Activated naive CD4-positive, alpha-beta T cell treated with anti-CD3 and anti-CD28 coated beads for 36 hours (primary cell): Measurements from ENCODE around the gene CMC1. TPM values are rescaled to one million over a fixed set of nuclear protein-coding genes. Genes with fewer than 3 reads are reported as not detected.

Experiments used
- CTCF ChIA-PET: fragments of 350-600 bp; sonication (Branson Sonifier 250); formaldehyde crosslinking; loops from one replicate; lab custom pipeline; 2021; ENCODE audit warnings: antibody characterized with exemption; lab: Charles Lee
- DNase-seq: peaks from one replicate; pipeline ENCODE4 v3.0.0-alpha.2; 2020
- H3K27ac Mint-ChIP-seq: one replicate; pipeline ENCODE4 v1.8.0; 2021; ENCODE audit warnings: mild to moderate bottlenecking, mixed read lengths
- H3K27me3 Mint-ChIP-seq: one replicate; pipeline ENCODE4 v1.8.0; 2021; ENCODE audit warnings: low read depth, mixed read lengths
- H3K36me3 Mint-ChIP-seq: one replicate; pipeline ENCODE4 v1.8.0; 2021; ENCODE audit warnings: low read depth, mixed read lengths
- H3K4me1 Mint-ChIP-seq: one replicate; pipeline ENCODE4 v1.8.0; 2021; ENCODE audit warnings: low read depth, mixed read lengths
- H3K4me3 Mint-ChIP-seq: one replicate; pipeline ENCODE4 v1.8.0; 2021; ENCODE audit warnings: mild to moderate bottlenecking, moderate library complexity, mixed read lengths
- H3K9me3 Mint-ChIP-seq: one replicate; pipeline ENCODE4 v1.8.0; 2021; ENCODE audit warnings: mixed read lengths
- intact Hi-C: fragments of 100-400 bp; cut with micrococcal nuclease; formaldehyde crosslinking; loops from one replicate; pipeline ENCODE4 v1.15.1; 2023
- total RNA-seq, 2 experiments: library from RNA; stranded (reverse); gene quantifications; one replicate each; pipeline ENCODE4 v1.2.3, GENCODE V29; 2021

The CMC1 gene
- total RNA-seq, 2 experiments from 2014 or later: 27.6 to 28.6 TPM

DNA sequence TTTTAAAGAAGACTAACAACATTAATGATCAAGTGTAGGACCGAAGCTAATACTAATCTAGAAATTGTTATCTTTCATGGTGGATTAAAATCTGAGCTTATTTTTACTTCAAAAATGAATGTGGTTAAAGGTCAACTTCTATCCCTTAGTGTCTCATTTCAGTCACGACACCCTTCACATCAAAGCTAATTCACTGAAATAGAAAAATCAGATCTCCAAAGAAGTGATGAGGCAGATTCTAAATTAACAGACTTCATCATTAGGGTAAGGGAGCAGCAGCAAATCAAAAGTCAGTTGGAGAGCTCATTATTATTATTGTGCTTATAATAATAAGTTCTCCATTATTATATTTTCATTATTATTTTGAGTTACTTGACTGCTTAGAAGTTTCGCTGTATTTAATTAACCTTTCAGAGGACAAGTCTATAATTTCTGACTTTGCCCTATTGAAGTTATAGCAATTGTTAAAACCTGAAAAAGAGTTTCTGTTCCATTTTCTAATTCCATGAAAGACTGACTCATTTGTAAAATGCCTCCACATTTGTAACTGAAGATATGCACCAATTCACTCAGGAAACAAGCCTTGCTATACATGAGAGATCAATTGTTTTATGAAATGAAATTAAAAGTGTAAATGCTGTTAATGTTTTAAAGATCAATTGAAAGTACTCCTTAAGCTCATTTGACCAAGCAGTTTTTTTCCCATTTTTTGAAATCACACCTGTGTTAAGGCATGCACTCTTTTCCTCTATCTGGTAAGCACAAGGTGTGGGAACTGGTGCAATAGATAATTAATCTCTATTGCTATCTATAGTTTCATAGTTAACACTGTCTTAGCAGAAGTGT is 23.1 kb upstream of the CMC1 start:
- CTCF ChIA-PET: interaction anchor here (0.7 kb wide), 1 partner anchor 232 kb away, joined by 3 read pairs; no protein-coding TSS in a partner anchor
- intact Hi-C loops: loop anchor here (2.0 kb wide), 1 partner anchor 23 kb away; the partner anchor contains the start of gene CMC1

GRCh38 chr3:28218917-28219198 is 22.6 kb upstream of the CMC1 start:
- Mint-ChIP-seq H3K4me1 (peaks cover 17% of the 10 kb centered on the region), H3K4me3 (no peak overlapping the region), H3K27ac (no peak overlapping the region), H3K36me3 (peaks cover 11% of the 10 kb centered on the region), H3K9me3 (peaks cover 28% of the 10 kb centered on the region), H3K27me3 (no peaks in the 10 kb centered on the region)
- no peak for DNase-seq
- intact Hi-C loops: loop anchor here (2.0 kb wide), 1 partner anchor 22 kb away; the partner anchor contains the start of gene CMC1
- CTCF ChIA-PET: interaction anchor here (0.7 kb wide), 1 partner anchor 233 kb away, joined by 3 read pairs; no protein-coding TSS in a partner anchor

More for the DNA sequence above, 23.1 kb upstream of the CMC1 start:
- Mint-ChIP-seq H3K27ac (no peak overlapping the region), H3K4me1 (peaks cover 17% of the 10 kb centered on the region), H3K4me3 (no peak overlapping the region), H3K36me3 (peaks cover 11% of the 10 kb centered on the region), H3K27me3 (no peaks in the 10 kb centered on the region), H3K9me3 (peaks cover 31% of the 10 kb centered on the region)
- no peak for DNase-seq

GRCh38 chr3:28224430-28224829 is 17.0 kb upstream of the CMC1 start:
- intact Hi-C loops: no loop called here
- Mint-ChIP-seq H3K4me1 (peaks cover 4% of the 10 kb centered on the region), H3K27ac (no peak overlapping the region), H3K4me3 (no peak overlapping the region), H3K36me3 (no peaks in the 10 kb centered on the region), H3K27me3 (no peaks in the 10 kb centered on the region), H3K9me3 (peaks cover 3% of the 10 kb centered on the region)
- DNase-seq: no peak
- CTCF ChIA-PET: no interaction called here

DNA sequence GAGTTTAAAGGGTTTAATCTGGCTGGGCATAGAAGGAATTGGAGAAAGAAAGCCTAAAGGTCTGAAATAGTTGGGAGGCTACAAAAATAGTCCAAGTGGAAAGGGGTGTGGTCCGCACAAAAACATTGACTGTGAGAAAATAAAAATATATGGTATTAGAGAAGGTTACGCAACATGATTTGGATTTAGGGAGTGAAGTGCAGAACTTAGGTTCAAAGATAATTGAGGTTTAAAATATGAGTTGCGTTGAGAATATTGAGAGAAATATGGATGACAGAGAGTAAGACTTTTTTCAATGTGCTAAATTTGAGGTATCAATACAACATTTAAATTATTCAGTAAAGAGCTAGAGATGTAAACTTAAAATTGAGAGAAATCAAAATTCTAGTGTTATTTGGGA is 15.4 kb upstream of the CMC1 start:
- Mint-ChIP-seq H3K4me1 (peaks cover 4% of the 10 kb centered on the region), H3K4me3 (no peak overlapping the region), H3K27ac (no peak overlapping the region), H3K27me3 (no peaks in the 10 kb centered on the region), H3K9me3 (no peaks in the 10 kb centered on the region), H3K36me3 (no peaks in the 10 kb centered on the region)
- CTCF ChIA-PET: interaction anchor here (0.8 kb wide), 1 partner anchor 514 kb away, joined by 3 read pairs; no protein-coding TSS in a partner anchor
- no peak for DNase-seq
- intact Hi-C loops: no loop called here

- Mint-ChIP-seq H3K27me3 (no peaks in the 10 kb centered on the region), H3K27ac (no peak overlapping the region), H3K36me3 (no peaks in the 10 kb centered on the region), H3K4me1 (peaks cover 4% of the 10 kb centered on the region), H3K4me3 (no peak overlapping the region), H3K9me3 (no peaks in the 10 kb centered on the region)
- DNase-seq: no peak
- CTCF ChIA-PET: no interaction called here
- intact Hi-C loops: no loop called here
These were observed 12.8 kb upstream of the CMC1 start for GRCh38 chr3:28228623-28229022.

GRCh38 chr3:28232659-28233058 is 8.8 kb upstream of the CMC1 start:
- Mint-ChIP-seq H3K27ac (no peak overlapping the region), H3K36me3 (no peaks in the 10 kb centered on the region), H3K27me3 (no peaks in the 10 kb centered on the region), H3K9me3 (peaks cover 1% of the 10 kb centered on the region), H3K4me1 (no peaks in the 10 kb centered on the region), H3K4me3 (no peak overlapping the region)
- intact Hi-C loops: no loop called here
- no peak for DNase-seq
- CTCF ChIA-PET: no interaction called here

GRCh38 chr3:28234454-28234853 is 7.0 kb upstream of the CMC1 start:
- peaks cover 1% of the 10 kb centered on the region for H3K9me3 Mint-ChIP-seq
- DNase-seq: no peak
- no peaks in the 10 kb centered on the region for H3K36me3 Mint-ChIP-seq
- H3K27me3 Mint-ChIP-seq: no peaks in the 10 kb centered on the region
- intact Hi-C loops: no loop called here
- H3K4me3 Mint-ChIP-seq: no peak overlapping the region
- CTCF ChIA-PET: no interaction called here
- H3K4me1 Mint-ChIP-seq: peaks cover 6% of the 10 kb centered on the region
- H3K27ac Mint-ChIP-seq: no peak overlapping the region

GRCh38 chr3:28239108-28239507 is 2.3 kb upstream of the CMC1 start:
- peaks cover 33% of the 10 kb centered on the region for H3K4me1 Mint-ChIP-seq
- H3K27me3 Mint-ChIP-seq: no peaks in the 10 kb centered on the region
- H3K27ac Mint-ChIP-seq: no peak overlapping the region
- CTCF ChIA-PET: no interaction called here
- no peak for DNase-seq
- H3K9me3 Mint-ChIP-seq: peaks cover 1% of the 10 kb centered on the region
- peaks cover 6% of the 10 kb centered on the region for H3K36me3 Mint-ChIP-seq
- intact Hi-C loops: no loop called here
- H3K4me3 Mint-ChIP-seq: no peak overlapping the region

DNA sequence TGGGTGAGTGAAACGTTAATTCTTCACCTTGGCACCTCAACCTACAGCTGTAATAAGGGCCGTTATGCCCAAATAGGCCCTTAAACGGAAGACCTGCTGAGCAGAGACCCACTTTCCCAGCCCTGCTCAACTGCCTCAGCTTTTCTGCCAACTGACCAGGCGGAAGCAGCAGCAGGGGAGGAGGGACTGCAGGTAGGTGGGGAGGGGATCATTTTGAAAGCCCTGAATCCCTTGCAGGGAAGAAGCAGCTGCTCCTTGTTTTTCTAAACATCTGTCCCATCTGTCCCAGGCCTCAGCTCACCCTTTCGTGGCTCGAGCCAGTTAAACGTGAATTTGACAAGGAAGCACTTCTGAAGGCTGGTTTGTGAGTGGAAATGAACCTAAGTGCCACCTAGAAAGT is 978 bp upstream of the CMC1 start:
- CTCF ChIA-PET: interaction anchor here (0.7 kb wide), 2 partner anchors 48 to 370 kb away, joined by 3 read pairs; no protein-coding TSS in a partner anchor
- H3K27ac Mint-ChIP-seq: peak overlapping the region; percentile 90
- H3K27me3 Mint-ChIP-seq: no peaks in the 10 kb centered on the region

DNA sequence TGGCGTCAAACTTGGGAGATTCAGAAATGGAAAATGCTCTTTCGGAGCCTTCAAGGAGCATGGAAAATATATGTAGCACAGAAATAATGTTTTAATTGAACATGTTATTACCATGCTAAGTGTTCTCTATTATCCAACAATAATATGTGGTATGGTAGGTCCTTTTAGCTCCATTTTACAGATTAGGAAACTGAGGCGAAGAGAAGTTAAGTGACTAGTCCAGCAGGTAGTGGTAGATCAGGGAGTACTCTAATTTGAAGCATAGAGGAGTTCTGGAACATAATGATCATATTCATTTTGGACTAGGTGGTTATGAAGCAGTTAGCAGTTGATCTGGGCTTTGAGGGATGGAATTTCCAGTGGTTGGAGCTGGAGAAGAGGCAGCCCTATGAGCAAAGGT is 1.1 kb downstream of the CMC1 start:
- Mint-ChIP-seq H3K4me3 (peak overlapping the region; percentile 88), H3K4me1 (peaks cover 56% of the 10 kb centered on the region), H3K27ac (no peak overlapping the region), H3K27me3 (no peaks in the 10 kb centered on the region), H3K9me3 (no peaks in the 10 kb centered on the region), H3K36me3 (peaks cover 9% of the 10 kb centered on the region)
- DNase-seq: no peak
- intact Hi-C loops: no loop called here
- CTCF ChIA-PET: interaction anchor here (0.6 kb wide), 1 partner anchor 94 kb away, joined by 4 read pairs; no protein-coding TSS in a partner anchor

More for the DNA sequence above, 978 bp upstream of the CMC1 start:
- H3K4me3 Mint-ChIP-seq: peak overlapping the region; percentile 88
- peaks cover under 1% of the 10 kb centered on the region for H3K9me3 Mint-ChIP-seq
- peaks cover 40% of the 10 kb centered on the region for H3K4me1 Mint-ChIP-seq
- peaks cover 7% of the 10 kb centered on the region for H3K36me3 Mint-ChIP-seq
- intact Hi-C loops: loop anchor here (2.0 kb wide), 5 partner anchors 22 to 528 kb away; no protein-coding TSS in a partner anchor
- peak; percentile 5 for DNase-seq

GRCh38 chr3:28243424-28244106 is 2.1 kb downstream of the CMC1 start:
- CTCF ChIA-PET: no interaction called here
- H3K4me3 Mint-ChIP-seq: peak overlapping the region; percentile 20
- DNase-seq: no peak

DNA sequence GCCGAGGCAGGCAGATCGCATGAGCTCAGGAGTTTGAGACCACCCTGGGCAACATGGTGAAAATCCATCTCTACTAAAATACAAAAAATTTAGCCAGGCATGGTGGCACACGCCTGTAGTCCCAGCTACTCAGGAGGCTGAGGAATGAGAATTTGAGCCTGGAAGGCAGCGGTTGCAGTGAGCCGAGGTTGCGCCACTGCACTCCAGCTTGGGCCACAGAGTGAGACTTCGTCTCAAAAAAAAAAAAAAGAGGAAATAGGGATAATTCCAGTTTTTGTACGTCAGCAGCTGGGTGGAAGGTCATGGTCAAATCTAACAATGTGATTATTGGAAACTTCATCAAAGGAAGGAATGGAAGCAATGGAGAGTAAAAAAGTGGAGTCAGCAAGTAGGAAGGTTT is 3.1 kb downstream of the CMC1 start:
- CTCF ChIA-PET: no interaction called here
- Mint-ChIP-seq H3K36me3 (peaks cover 9% of the 10 kb centered on the region), H3K4me3 (no peak overlapping the region), H3K27me3 (no peaks in the 10 kb centered on the region), H3K4me1 (peaks cover 62% of the 10 kb centered on the region), H3K9me3 (no peaks in the 10 kb centered on the region), H3K27ac (no peak overlapping the region)
- intact Hi-C loops: no loop called here
- no peak for DNase-seq

More at GRCh38 chr3:28243424-28244106, 2.1 kb downstream of the CMC1 start:
- Mint-ChIP-seq H3K9me3 (no peaks in the 10 kb centered on the region), H3K27me3 (no peaks in the 10 kb centered on the region), H3K36me3 (peaks cover 9% of the 10 kb centered on the region), H3K27ac (no peak overlapping the region), H3K4me1 (peaks cover 63% of the 10 kb centered on the region)
- intact Hi-C loops: no loop called here
